Sigmoid colon (tissue), 3 donors: ENCODE data around the gene CEP95.

Experiments
- POLR2A ChIP-seq, 2 donors: fragments of 450-650 bp; IDR thresholded peaks; one replicate each; pipeline ENCODE4 v1.6.1; 2016; ENCODE audit warnings: antibody characterized with exemption in 2 of 2, mild to moderate bottlenecking in 2 of 2, moderate library complexity in 2 of 2
- TF ChIP-seq, protein P1 (sequence below), 4 experiments: fragments of 450-650 bp in 3 of 4; fragments of 200-600 bp in 1 of 4; IDR thresholded peaks; one replicate each; pipeline ENCODE4 v1.5.1; 2016 to 2019; ENCODE audit warnings: antibody characterized with exemption in 4 of 4, mild to moderate bottlenecking in 3 of 4, moderate library complexity in 2 of 4

DNA sequence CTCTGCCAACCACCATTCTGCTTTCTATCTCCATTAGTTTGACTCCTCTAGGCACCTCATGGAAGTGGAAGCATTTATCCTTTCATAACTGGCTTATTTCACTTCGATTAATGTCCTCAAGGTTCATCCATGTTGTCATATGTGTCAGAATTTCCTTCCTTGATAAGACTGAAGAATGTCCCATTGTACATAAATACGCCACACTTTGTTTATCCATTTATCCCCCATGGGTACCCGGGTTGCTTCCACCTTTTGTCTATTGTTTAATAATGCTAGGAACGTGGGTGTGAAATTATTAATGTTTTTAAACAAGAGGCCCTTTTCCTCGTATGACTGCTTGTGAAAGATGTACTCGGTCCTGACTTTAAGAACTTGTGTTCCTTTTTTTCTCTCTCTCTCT is 45.0 kb upstream of the CEP95 start:
- TF ChIP-seq, protein P1, sequence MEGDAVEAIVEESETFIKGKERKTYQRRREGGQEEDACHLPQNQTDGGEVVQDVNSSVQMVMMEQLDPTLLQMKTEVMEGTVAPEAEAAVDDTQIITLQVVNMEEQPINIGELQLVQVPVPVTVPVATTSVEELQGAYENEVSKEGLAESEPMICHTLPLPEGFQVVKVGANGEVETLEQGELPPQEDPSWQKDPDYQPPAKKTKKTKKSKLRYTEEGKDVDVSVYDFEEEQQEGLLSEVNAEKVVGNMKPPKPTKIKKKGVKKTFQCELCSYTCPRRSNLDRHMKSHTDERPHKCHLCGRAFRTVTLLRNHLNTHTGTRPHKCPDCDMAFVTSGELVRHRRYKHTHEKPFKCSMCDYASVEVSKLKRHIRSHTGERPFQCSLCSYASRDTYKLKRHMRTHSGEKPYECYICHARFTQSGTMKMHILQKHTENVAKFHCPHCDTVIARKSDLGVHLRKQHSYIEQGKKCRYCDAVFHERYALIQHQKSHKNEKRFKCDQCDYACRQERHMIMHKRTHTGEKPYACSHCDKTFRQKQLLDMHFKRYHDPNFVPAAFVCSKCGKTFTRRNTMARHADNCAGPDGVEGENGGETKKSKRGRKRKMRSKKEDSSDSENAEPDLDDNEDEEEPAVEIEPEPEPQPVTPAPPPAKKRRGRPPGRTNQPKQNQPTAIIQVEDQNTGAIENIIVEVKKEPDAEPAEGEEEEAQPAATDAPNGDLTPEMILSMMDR (IDR thresholded peaks at IDR 0.05) = no peak
- no peak for TF ChIP-seq POLR2A (IDR thresholded peaks at IDR 0.05)
